ENCODE measurements around the gene OR2T1.

DNA sequence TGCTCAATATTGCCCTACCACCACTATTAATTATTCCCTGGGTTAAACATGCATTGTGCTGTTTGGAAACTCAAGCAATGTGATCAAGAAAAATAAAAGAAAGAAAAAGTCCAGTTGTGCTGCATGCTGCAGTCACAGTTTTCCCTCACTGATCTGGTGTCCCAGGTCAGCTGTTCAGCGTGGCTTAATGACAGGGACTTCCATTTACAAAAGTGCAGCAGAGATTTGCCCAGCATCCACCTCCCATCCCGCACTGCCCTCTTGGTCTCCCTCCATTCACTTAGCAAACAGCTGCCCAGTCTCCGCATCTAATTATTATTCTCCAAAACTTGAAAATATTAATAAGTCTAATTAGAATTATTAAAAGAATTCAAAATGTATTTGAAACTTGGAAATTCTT is 43.4 kb upstream of the OR2T1 start:
- TF ChIP-seq, protein P1, sequence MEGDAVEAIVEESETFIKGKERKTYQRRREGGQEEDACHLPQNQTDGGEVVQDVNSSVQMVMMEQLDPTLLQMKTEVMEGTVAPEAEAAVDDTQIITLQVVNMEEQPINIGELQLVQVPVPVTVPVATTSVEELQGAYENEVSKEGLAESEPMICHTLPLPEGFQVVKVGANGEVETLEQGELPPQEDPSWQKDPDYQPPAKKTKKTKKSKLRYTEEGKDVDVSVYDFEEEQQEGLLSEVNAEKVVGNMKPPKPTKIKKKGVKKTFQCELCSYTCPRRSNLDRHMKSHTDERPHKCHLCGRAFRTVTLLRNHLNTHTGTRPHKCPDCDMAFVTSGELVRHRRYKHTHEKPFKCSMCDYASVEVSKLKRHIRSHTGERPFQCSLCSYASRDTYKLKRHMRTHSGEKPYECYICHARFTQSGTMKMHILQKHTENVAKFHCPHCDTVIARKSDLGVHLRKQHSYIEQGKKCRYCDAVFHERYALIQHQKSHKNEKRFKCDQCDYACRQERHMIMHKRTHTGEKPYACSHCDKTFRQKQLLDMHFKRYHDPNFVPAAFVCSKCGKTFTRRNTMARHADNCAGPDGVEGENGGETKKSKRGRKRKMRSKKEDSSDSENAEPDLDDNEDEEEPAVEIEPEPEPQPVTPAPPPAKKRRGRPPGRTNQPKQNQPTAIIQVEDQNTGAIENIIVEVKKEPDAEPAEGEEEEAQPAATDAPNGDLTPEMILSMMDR (IDR thresholded peaks at IDR 0.05; ENCODE audit: low read length), result no peak
- TF ChIP-seq EZH2 (IDR thresholded peaks at IDR 0.05; ENCODE audit: borderline replicate concordance, low read length), result no peak

All from OCI-LY1 (cell line).